ENCODE data around the gene FBXW7.
A peak's percentile ranks its signal among the peaks of the same experiment; 100 is the strongest.

- no peak for TF ChIP-seq CTCF (IDR thresholded peaks at IDR 0.05)
- TF ChIP-seq POLR2A (IDR thresholded peaks at IDR 0.05): peak in 2 of 3 donors; percentile 25 to 33
These were observed 1.1 kb downstream of the FBXW7 start for GRCh38 chr4:152534541-152535359.

All from body of pancreas (tissue), 4 donors.